DND-41 (cell line): ENCODE results near the gene C7orf33.
"Not testable (repeated sequence)": the region's sequence is repeated elsewhere in the genome, so short reads cannot be mapped to it uniquely, and the experiment has no call there.

Source experiments
- ATAC-seq: fragments of 200-7000 bp; cut with Tn5 transposase; 3 replicates; pipeline ENCODE4 v1.9.1; 2021; ENCODE audit warnings: low read depth; ENCODE audit not compliant: insufficient read depth
- DNase-seq: peaks from one replicate; pipeline ENCODE4 v3.0.0-alpha.2; 2020
- H2AFZ ChIP-seq: 2 replicates; pipeline ENCODE4 v1.6.0; 2012; ENCODE audit warnings: low read depth, low read length
- H3K27ac ChIP-seq: 2 replicates; pipeline ENCODE4 v1.5.1; 2012; ENCODE audit warnings: low read length, inconsistent platforms
- H3K27me3 ChIP-seq: fragments of 200-600 bp; sonication (generic); 2 replicates; pipeline ENCODE4 v1.6.0; 2012; ENCODE audit warnings: low read length, mild to moderate bottlenecking, inconsistent platforms; ENCODE audit not compliant: insufficient read depth, poor library complexity
- H3K36me3 ChIP-seq: 2 replicates; pipeline ENCODE4 v1.5.1; 2012; ENCODE audit warnings: low read length, inconsistent platforms; ENCODE audit not compliant: insufficient read depth
- H3K4me1 ChIP-seq: 2 replicates; pipeline ENCODE4 v1.5.1; 2012; ENCODE audit warnings: mild to moderate bottlenecking, low read length; ENCODE audit not compliant: insufficient read depth
- H3K4me2 ChIP-seq: 2 replicates; pipeline ENCODE4 v1.6.0; 2012; ENCODE audit warnings: mild to moderate bottlenecking, moderate library complexity, low read length, inconsistent platforms; ENCODE audit not compliant: insufficient read depth
- H3K4me3 ChIP-seq, 2 experiments: fragments of 200-600 bp in 1 of 2; shearing (Covaris generic) in 1 of 2; 2 replicates each; pipeline ENCODE4 v1.5.1; 2012 to 2016; ENCODE audit warnings: inconsistent platforms in 2 of 2, low read length in 2 of 2, mild to moderate bottlenecking in 2 of 2, low read depth in 1 of 2, moderate library complexity in 1 of 2
- H3K79me2 ChIP-seq: 2 replicates; pipeline ENCODE4 v1.6.0; 2012; ENCODE audit warnings: low read length, inconsistent platforms; ENCODE audit not compliant: insufficient read depth
- H3K9ac ChIP-seq: 2 replicates; pipeline ENCODE4 v1.6.0; 2012; ENCODE audit warnings: low read depth, mild to moderate bottlenecking, inconsistent platforms, low read length, moderate library complexity
- H3K9me3 ChIP-seq: 2 replicates; pipeline ENCODE4 v1.5.1; 2012; ENCODE audit warnings: low read length, moderate library complexity, mild to moderate bottlenecking, inconsistent platforms; ENCODE audit not compliant: insufficient read depth, severe bottlenecking
- H4K20me1 ChIP-seq: 2 replicates; pipeline ENCODE4 v1.6.0; 2012; ENCODE audit warnings: low read length; ENCODE audit not compliant: insufficient read depth
- CTCF ChIP-seq: IDR thresholded peaks from 2 replicates; pipeline ENCODE4 v1.5.1; 2012; ENCODE audit warnings: borderline replicate concordance, low read length, moderate library complexity, mild to moderate bottlenecking; ENCODE audit not compliant: poor library complexity, severe bottlenecking; ENCODE audit errors: extremely low read depth
- EZH2 ChIP-seq: IDR thresholded peaks from 3 replicates; pipeline ENCODE4 v1.6.1; 2012; ENCODE audit warnings: borderline replicate concordance, low read depth, mild to moderate bottlenecking, moderate library complexity, low read length, inconsistent platforms; ENCODE audit not compliant: severe bottlenecking

C7orf33 gene

GRCh38 chr7:148570510-148570909, 20.1 kb upstream of the C7orf33 start:
- Histone ChIP-seq H3K36me3 (no peaks in the 10 kb centered on the region), H3K4me2 (no peak overlapping the region), H3K9me3 (no peaks in the 10 kb centered on the region), H3K4me1 (no peaks in the 10 kb centered on the region), H3K9ac (no peak overlapping the region), H3K79me2 (no peaks in the 10 kb centered on the region), H3K4me3 (no peak overlapping the region), H3K27me3 (peaks cover 4% of the 10 kb centered on the region), H4K20me1 (no peaks in the 10 kb centered on the region), H2AFZ (no peak overlapping the region), H3K27ac (no peak overlapping the region)
- DNase-seq: no peak
- no peak for ATAC-seq
- TF ChIP-seq EZH2 (no peak), CTCF (no peak)

GRCh38 chr7:148570973-148571372, 19.6 kb upstream of the C7orf33 start:
- not testable (repeated sequence) for H3K9me3 ChIP-seq, H3K9ac ChIP-seq, H3K79me2 ChIP-seq, ATAC-seq, H3K27me3 ChIP-seq, H4K20me1 ChIP-seq, H3K4me1 ChIP-seq, H3K4me2 ChIP-seq, H3K4me3 ChIP-seq, H3K36me3 ChIP-seq, H2AFZ ChIP-seq, DNase-seq, H3K27ac ChIP-seq

GRCh38 chr7:148571381-148571780, 19.2 kb upstream of the C7orf33 start:
- no peak overlapping the region for H3K27ac ChIP-seq
- ATAC-seq (no peak), DNase-seq (no peak)
- no peak overlapping the region for H3K4me3 ChIP-seq
- peaks cover under 1% of the 10 kb centered on the region for H3K27me3 ChIP-seq
- H3K9ac ChIP-seq: no peak overlapping the region
- no peaks in the 10 kb centered on the region for H3K36me3 ChIP-seq
- TF ChIP-seq EZH2: no peak
- no peak for TF ChIP-seq CTCF
- no peaks in the 10 kb centered on the region for H3K79me2 ChIP-seq
- H3K4me1 ChIP-seq: peaks cover 4% of the 10 kb centered on the region; the same call in 1 of the 2 replicates
- no peaks in the 10 kb centered on the region for H3K9me3 ChIP-seq
- H2AFZ ChIP-seq: no peak overlapping the region
- no peaks in the 10 kb centered on the region for H4K20me1 ChIP-seq
- no peak overlapping the region for H3K4me2 ChIP-seq

- Histone ChIP-seq H3K9me3 (no peaks in the 10 kb centered on the region), H3K27ac (no peak overlapping the region), H3K4me2 (no peak overlapping the region), H3K9ac (no peak overlapping the region), H3K36me3 (no peaks in the 10 kb centered on the region), H3K4me1 (peaks cover 4% of the 10 kb centered on the region; the same call in 1 of the 2 replicates), H2AFZ (no peak overlapping the region), H3K79me2 (no peaks in the 10 kb centered on the region), H3K27me3 (no peaks in the 10 kb centered on the region), H4K20me1 (no peaks in the 10 kb centered on the region), H3K4me3 (no peak overlapping the region)
- no peak for DNase-seq
- TF ChIP-seq CTCF: no peak
- no peak for TF ChIP-seq EZH2
- ATAC-seq: no peak
These were observed 18.5 kb upstream of the C7orf33 start for GRCh38 chr7:148572067-148572522.

GRCh38 chr7:148573581-148573980, 17.0 kb upstream of the C7orf33 start:
- H3K27me3 ChIP-seq, ATAC-seq, H3K9me3 ChIP-seq, H3K4me1 ChIP-seq, H4K20me1 ChIP-seq, H3K36me3 ChIP-seq, H2AFZ ChIP-seq, H3K9ac ChIP-seq, DNase-seq, H3K4me2 ChIP-seq, H3K79me2 ChIP-seq, H3K4me3 ChIP-seq, H3K27ac ChIP-seq: not testable (repeated sequence)
